Stimulated activated CD8-positive, alpha-beta memory T cell treated with anti-CD3 and anti-CD28 coated beads, Interleukin-12 subunit alpha, Interleukin-12 subunit beta, amount 100 ng/mL, for 24 hours (primary cell): Measurements from ENCODE around the gene RAB36.

Source experiments
- DNase-seq: peaks from one replicate; pipeline ENCODE4 v3.0.0-alpha.2; 2020; ENCODE audit errors: extremely low read depth

RAB36 gene

GRCh38 chr22:23206915-23207314 is 61.6 kb downstream of the RAB36 start:
- DNase-seq = no peak

GRCh38 chr22:23207729-23208393 is 62.6 kb downstream of the RAB36 start:
- DNase-seq = no peak

DNA sequence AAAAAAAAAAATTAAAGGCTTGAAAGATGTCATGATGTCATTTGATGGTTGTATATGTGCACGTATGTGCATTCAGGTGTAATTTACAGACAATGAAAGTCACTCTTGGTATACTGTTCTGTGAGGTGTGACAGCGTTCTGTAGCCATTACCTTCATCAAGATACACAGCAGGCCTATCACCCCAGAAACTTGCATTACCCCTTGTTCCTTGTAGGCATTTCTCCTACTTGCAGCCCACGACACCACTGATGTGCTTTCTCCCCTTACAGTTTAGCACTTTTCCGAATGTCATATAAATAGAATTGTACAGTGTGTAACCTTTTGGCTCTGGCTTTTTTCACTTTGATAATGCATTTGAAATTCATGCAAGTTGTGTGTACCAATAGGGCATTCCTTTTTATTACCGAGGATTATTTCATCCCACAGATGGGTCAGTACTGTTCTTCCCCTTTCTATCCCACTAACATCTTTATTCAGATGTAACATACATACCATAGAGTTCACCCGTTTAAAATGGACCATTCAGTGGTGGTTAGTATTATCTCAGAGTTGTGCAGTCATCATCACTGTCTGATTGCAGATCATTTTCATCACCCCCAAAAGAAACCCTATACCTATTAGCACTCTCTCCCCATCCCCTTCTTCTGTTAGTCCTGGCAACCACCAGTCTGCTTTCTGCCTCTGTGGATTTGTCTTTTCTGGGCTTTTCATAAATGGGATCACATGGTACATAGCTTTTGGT is 65.3 kb downstream of the RAB36 start:
- DNase-seq = no peak

GRCh38 chr22:23211622-23212021 is 66.3 kb downstream of the RAB36 start:
- no peak for DNase-seq

DNA sequence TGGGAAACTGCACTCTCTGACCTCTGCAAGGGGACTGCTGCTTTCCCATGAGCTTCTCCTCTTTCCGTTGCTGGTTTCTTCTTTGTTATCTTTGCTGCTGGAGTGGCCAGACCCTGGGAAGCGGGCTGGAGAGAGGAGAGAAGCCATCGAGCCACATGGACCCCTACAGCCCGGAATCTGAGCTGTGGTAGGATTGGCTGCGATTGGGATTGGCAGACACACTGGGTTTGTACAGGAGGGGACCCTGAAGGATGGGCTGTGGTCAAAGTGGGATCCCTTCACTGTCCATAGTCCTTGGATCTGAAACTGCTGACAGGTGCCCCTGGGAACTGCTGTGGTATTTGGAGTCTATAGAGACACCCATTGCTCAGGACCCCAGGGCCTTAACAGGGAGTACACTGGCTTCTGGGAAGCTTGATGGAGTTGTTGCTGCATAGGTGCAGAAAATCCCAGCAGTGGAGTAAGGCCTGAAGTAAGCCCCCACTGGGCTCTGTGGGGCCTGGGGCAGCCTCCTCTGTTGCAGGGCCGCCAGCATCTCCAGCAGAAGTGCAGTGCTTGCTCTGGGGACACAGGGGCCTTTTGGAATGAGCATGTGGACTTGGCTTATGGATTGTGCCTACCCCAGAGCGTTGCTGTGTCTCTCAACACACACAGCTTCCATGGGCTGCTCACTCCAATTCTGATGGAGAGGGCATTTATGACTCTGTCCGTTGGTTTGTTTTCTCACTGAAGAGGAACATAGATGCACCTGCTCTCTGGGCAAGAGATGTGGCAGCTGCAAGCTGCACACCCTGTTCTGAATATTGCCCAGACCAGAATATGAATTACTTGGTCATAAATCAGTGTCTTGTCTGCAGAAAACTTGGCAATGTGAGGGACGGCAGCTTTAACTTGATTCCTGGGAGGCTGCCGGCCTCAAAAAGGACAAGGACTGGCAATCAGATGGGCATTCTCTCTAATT is 67.1 kb downstream of the RAB36 start:
- no peak for DNase-seq

DNA sequence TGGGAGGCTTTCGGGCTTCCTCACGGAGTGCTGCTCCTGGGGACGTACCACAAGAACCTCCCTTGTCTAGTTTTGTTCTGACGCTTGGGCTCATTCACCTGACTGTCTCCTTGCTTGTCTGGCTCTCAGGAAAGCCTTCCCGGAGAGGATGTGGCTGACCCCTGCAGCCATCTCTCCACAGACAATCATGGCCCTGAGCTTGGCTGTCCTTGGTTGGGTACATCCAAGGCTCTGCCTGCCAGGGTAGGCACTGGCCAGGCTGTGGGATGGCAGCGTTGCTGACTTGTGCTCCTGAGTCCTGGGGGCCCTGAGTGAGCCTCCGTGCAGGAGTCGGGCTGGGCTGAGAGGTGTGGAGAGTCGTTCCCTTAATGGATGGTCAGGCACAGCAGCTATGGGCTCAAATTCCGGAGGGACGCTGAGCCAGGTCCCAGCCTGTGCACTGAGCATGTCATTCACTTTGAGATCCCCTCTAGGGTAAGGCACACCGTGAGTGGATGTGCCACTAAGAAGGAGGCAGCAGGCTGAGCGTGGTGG is 67.8 kb downstream of the RAB36 start:
- no peak for DNase-seq

DNA sequence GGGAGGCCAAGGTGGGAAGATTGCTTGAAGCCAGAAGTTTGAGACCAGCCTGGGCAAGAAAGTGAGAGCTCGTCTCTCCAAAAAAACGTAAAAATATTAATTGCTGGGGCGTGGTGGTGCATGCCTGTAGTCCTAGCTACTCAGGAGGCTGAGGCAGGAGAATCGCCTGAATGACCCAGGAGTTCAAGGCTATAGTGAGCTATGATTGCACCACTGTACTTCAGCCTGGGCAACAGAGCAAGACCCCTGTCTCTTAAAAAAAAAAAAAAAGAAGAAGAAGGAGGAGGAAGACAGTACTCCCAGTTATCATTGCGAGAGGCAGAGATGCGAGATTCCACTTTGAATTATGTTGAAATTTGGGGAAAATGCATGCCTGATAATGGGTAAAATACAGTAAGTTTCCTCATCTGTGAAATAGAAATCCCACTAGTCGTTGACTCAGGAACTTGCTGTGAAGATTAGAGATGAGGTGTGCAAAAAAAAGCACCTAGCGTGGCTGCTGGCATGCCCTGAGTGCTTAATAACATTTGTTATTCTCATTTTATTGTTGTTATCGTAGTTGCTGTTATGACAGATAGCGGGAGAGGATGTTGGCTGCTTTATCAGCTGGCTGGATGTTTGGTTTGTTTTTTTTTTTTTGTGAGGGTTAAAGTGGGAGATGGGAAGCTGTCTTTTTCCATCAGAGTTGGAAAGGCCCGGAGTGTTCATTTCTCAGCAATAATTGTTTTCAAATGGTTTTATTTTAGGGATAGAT is 68.5 kb downstream of the RAB36 start:
- DNase-seq = no peak
